Measurements from ENCODE around the gene STATH.
"Not testable (repeated sequence)": the region's sequence is repeated elsewhere in the genome, so short reads cannot be mapped to it uniquely, and the experiment has no call there.

The STATH gene

GRCh38 chr4:70023218-70023617, 27.5 kb downstream of the STATH start:
- no peak overlapping the region for H3K27ac ChIP-seq
- H3K9me3 ChIP-seq (ENCODE audit: control insufficient read depth, low read length): no peaks in the 10 kb centered on the region
- no peak overlapping the region for H3K4me2 ChIP-seq (ENCODE audit: low read length)
- no peak for TF ChIP-seq CTCF (IDR thresholded peaks at IDR 0.05)
- H2AFZ ChIP-seq: no peak overlapping the region
- no peaks in the 10 kb centered on the region for H3K27me3 ChIP-seq (ENCODE audit: control insufficient read depth, insufficient read depth, low read length)
- H3K9ac ChIP-seq: no peak overlapping the region
- no peaks in the 10 kb centered on the region for H3K36me3 ChIP-seq (ENCODE audit: control insufficient read depth, insufficient read depth, low read length)
- H3K79me2 ChIP-seq: no peaks in the 10 kb centered on the region
- H3K4me1 ChIP-seq: no peaks in the 10 kb centered on the region
- no peak overlapping the region for H3K4me3 ChIP-seq (ENCODE audit: low read depth, low read length)

- H3K79me2 ChIP-seq: no peaks in the 10 kb centered on the region
- H3K27ac ChIP-seq: no peak overlapping the region
- no peak for TF ChIP-seq CTCF (IDR thresholded peaks at IDR 0.05)
- H3K9ac ChIP-seq: no peak overlapping the region
- no peak overlapping the region for H3K4me2 ChIP-seq (ENCODE audit: low read length)
- no peaks in the 10 kb centered on the region for H3K9me3 ChIP-seq (ENCODE audit: control insufficient read depth, low read length)
- no peaks in the 10 kb centered on the region for H3K4me1 ChIP-seq
- no peaks in the 10 kb centered on the region for H3K36me3 ChIP-seq (ENCODE audit: control insufficient read depth, insufficient read depth, low read length)
- H2AFZ ChIP-seq: no peak overlapping the region
- no peaks in the 10 kb centered on the region for H3K27me3 ChIP-seq (ENCODE audit: control insufficient read depth, insufficient read depth, low read length)
- no peak overlapping the region for H3K4me3 ChIP-seq (ENCODE audit: low read depth, low read length)
Observed at GRCh38 chr4:70027011-70027410, 31.2 kb downstream of the STATH start.

GRCh38 chr4:70028159-70028558, 32.4 kb downstream of the STATH start, which contains the start of gene HTN3:
Gene HTN3 (plus strand): TSS chr4:70028459. CDS start chr4:70030741, 2,282 bp downstream.
- not testable (repeated sequence) for H3K27ac ChIP-seq; H3K27me3 ChIP-seq (ENCODE audit: control insufficient read depth, insufficient read depth, low read length); H3K9ac ChIP-seq; H3K9me3 ChIP-seq (ENCODE audit: control insufficient read depth, low read length); H2AFZ ChIP-seq; H3K4me3 ChIP-seq (ENCODE audit: low read depth, low read length); H3K4me1 ChIP-seq; H3K4me2 ChIP-seq (ENCODE audit: low read length); H3K36me3 ChIP-seq (ENCODE audit: control insufficient read depth, insufficient read depth, low read length); H3K79me2 ChIP-seq

GRCh38 chr4:70037559-70037958, 41.8 kb downstream of the STATH start:
- H3K4me1 ChIP-seq; H3K27ac ChIP-seq; H3K27me3 ChIP-seq (ENCODE audit: control insufficient read depth, insufficient read depth, low read length); H3K36me3 ChIP-seq (ENCODE audit: control insufficient read depth, insufficient read depth, low read length); H3K9ac ChIP-seq; H3K9me3 ChIP-seq (ENCODE audit: control insufficient read depth, low read length); H3K79me2 ChIP-seq; H3K4me3 ChIP-seq (ENCODE audit: low read depth, low read length); H3K4me2 ChIP-seq (ENCODE audit: low read length); H2AFZ ChIP-seq: not testable (repeated sequence)

GRCh38 chr4:70039928-70040327, 44.2 kb downstream of the STATH start:
- not testable (repeated sequence) for H3K36me3 ChIP-seq (ENCODE audit: control insufficient read depth, insufficient read depth, low read length); H3K4me3 ChIP-seq (ENCODE audit: low read depth, low read length); H3K4me2 ChIP-seq (ENCODE audit: low read length); H3K4me1 ChIP-seq; H3K27me3 ChIP-seq (ENCODE audit: control insufficient read depth, insufficient read depth, low read length); H3K27ac ChIP-seq; H3K79me2 ChIP-seq; H2AFZ ChIP-seq; H3K9me3 ChIP-seq (ENCODE audit: control insufficient read depth, low read length); H3K9ac ChIP-seq

- Histone ChIP-seq H3K4me2 (ENCODE audit: low read length) (no peak overlapping the region), H3K79me2 (no peaks in the 10 kb centered on the region), H3K36me3 (ENCODE audit: control insufficient read depth, insufficient read depth, low read length) (no peaks in the 10 kb centered on the region), H3K4me3 (ENCODE audit: low read depth, low read length) (no peak overlapping the region), H2AFZ (no peak overlapping the region), H3K27ac (no peak overlapping the region), H3K4me1 (no peaks in the 10 kb centered on the region), H3K9me3 (ENCODE audit: control insufficient read depth, low read length) (peaks cover 3% of the 10 kb centered on the region), H3K9ac (no peak overlapping the region), H3K27me3 (ENCODE audit: control insufficient read depth, insufficient read depth, low read length) (no peaks in the 10 kb centered on the region)
- no peak for TF ChIP-seq CTCF (IDR thresholded peaks at IDR 0.05)
Observed at GRCh38 chr4:70041652-70042286, 46.0 kb downstream of the STATH start.

GRCh38 chr4:70050138-70050537, 54.4 kb downstream of the STATH start, which contains the start of gene HTN1:
Gene HTN1 (plus strand): TSS chr4:70050438. CDS start chr4:70053077, 2,639 bp downstream.
- H3K4me3 ChIP-seq (ENCODE audit: low read depth, low read length); H3K27ac ChIP-seq; H3K36me3 ChIP-seq (ENCODE audit: control insufficient read depth, insufficient read depth, low read length); H3K79me2 ChIP-seq; H3K4me2 ChIP-seq (ENCODE audit: low read length); H3K4me1 ChIP-seq; H2AFZ ChIP-seq; H3K9ac ChIP-seq; H3K9me3 ChIP-seq (ENCODE audit: control insufficient read depth, low read length); H3K27me3 ChIP-seq (ENCODE audit: control insufficient read depth, insufficient read depth, low read length): not testable (repeated sequence)
